Measurements from ENCODE around the gene ERG28. TPM values are rescaled to one million over a fixed set of nuclear protein-coding genes. Genes with fewer than 3 reads are reported as not detected.
A peak's percentile ranks its signal among the peaks of the same experiment; 100 is the strongest.

ERG28 gene
- total RNA-seq, 1 donor from 2014 or later, result 28.4 TPM

- ChIA-PET CTCF (no interaction called here), POLR2A (no interaction called here)
- intact Hi-C loops (cut with micrococcal nuclease), result no loop called here
- peaks cover 33% of the 10 kb centered on the region for H3K36me3 Mint-ChIP-seq (ENCODE audit: low read depth)
- no peak for ATAC-seq (ENCODE audit: low read depth)
- peaks cover 3% of the 10 kb centered on the region for H3K4me1 Mint-ChIP-seq
- H3K27me3 Mint-ChIP-seq, result no peaks in the 10 kb centered on the region
- no peak for TF ChIP-seq CTCF (IDR thresholded peaks at IDR 0.05)
- H3K4me3 Mint-ChIP-seq, result no peak overlapping the region
- H3K9me3 Mint-ChIP-seq, result peaks cover 6% of the 10 kb centered on the region
- no peak overlapping the region for H3K27ac Mint-ChIP-seq
- DNase-seq, result no peak
Observed at GRCh38 chr14:75675265-75675960, 14.7 kb upstream of the ERG28 start.

- ATAC-seq (ENCODE audit: low read depth) (peak; percentile 50), DNase-seq (no peak)
- peaks cover 3% of the 10 kb centered on the region for H3K4me1 Mint-ChIP-seq
- H3K9me3 Mint-ChIP-seq, result peaks cover 6% of the 10 kb centered on the region
- CTCF ChIA-PET, result interaction anchor here (0.7 to 1.5 kb wide), 4 partner anchors 10 to 36 kb away, joined by 3 to 7 read pairs (median 4); no protein-coding TSS in a partner anchor
- intact Hi-C loops (cut with micrococcal nuclease), result no loop called here
- peak overlapping the region; percentile 19 for H3K27ac Mint-ChIP-seq
- H3K36me3 Mint-ChIP-seq (ENCODE audit: low read depth), result peaks cover 45% of the 10 kb centered on the region
- no peaks in the 10 kb centered on the region for H3K27me3 Mint-ChIP-seq
- no peak for TF ChIP-seq CTCF (IDR thresholded peaks at IDR 0.05)
- POLR2A ChIA-PET, result interaction anchor here (1.3 kb wide), 1 partner anchor 13 kb away, joined by 5 read pairs; the partner anchor contains the start of genes ERG28 and TTLL5
- H3K4me3 Mint-ChIP-seq, result no peak overlapping the region
Observed at GRCh38 chr14:75673345-75674035, 12.8 kb upstream of the ERG28 start.

- CTCF ChIA-PET, result interaction anchor here (0.7 to 1.5 kb wide), 4 partner anchors 9 to 37 kb away, joined by 3 to 7 read pairs (median 4); no protein-coding TSS in a partner anchor
- Mint-ChIP-seq H3K27me3 (no peaks in the 10 kb centered on the region), H3K4me1 (peaks cover 3% of the 10 kb centered on the region), H3K9me3 (peaks cover 6% of the 10 kb centered on the region), H3K27ac (no peak overlapping the region), H3K4me3 (no peak overlapping the region), H3K36me3 (ENCODE audit: low read depth) (peaks cover 48% of the 10 kb centered on the region)
- intact Hi-C loops (cut with micrococcal nuclease), result no loop called here
- POLR2A ChIA-PET, result interaction anchor here (0.6 kb wide), 1 partner anchor 748 kb away, joined by 4 read pairs; no protein-coding TSS in a partner anchor
- ATAC-seq (ENCODE audit: low read depth) (no peak), DNase-seq (no peak)
- no peak for TF ChIP-seq CTCF (IDR thresholded peaks at IDR 0.05)
Observed at GRCh38 chr14:75672605-75673192, 12.0 kb upstream of the ERG28 start.

- Mint-ChIP-seq H3K27me3 (no peaks in the 10 kb centered on the region), H3K4me3 (no peak overlapping the region), H3K4me1 (peaks cover 2% of the 10 kb centered on the region), H3K36me3 (ENCODE audit: low read depth) (peaks cover 51% of the 10 kb centered on the region), H3K27ac (no peak overlapping the region), H3K9me3 (no peaks in the 10 kb centered on the region)
- TF ChIP-seq CTCF (IDR thresholded peaks at IDR 0.05), result no peak
- ChIA-PET POLR2A (interaction anchor here (0.7 kb wide), 1 partner anchor 31 kb away, joined by 6 read pairs; no protein-coding TSS in a partner anchor), CTCF (no interaction called here)
- no peak for ATAC-seq (ENCODE audit: low read depth)
- intact Hi-C loops (cut with micrococcal nuclease), result no loop called here
- DNase-seq, result no peak
Observed at GRCh38 chr14:75667099-75667765, 6.6 kb upstream of the ERG28 start.
